Activated CD4-positive, alpha-beta T cell treated with anti-CD3 and anti-CD28 coated beads for 36 hours (primary cell): ENCODE data around the gene NEK5. TPM values are rescaled to one million over a fixed set of nuclear protein-coding genes. Genes with fewer than 3 reads are reported as not detected.
A peak's percentile ranks its signal among the peaks of the same experiment; 100 is the strongest.
"Not testable (repeated sequence)": the region's sequence is repeated elsewhere in the genome, so short reads cannot be mapped to it uniquely, and the experiment has no call there.

Experiments used
- ATAC-seq: fragments of 200-7000 bp; cut with Tn5 transposase; one replicate; pipeline ENCODE4 v1.10.0; 2021; ENCODE audit warnings: mild to moderate bottlenecking, moderate library complexity
- CTCF ChIA-PET: fragments of 350-600 bp; sonication (Branson Sonifier 250); formaldehyde crosslinking; loops from one replicate; lab custom pipeline; 2021; ENCODE audit warnings: antibody characterized with exemption; lab: Charles Lee
- POLR2A ChIA-PET: fragments of 350-600 bp; sonication (Branson Sonifier 250); formaldehyde crosslinking; loops from one replicate; lab custom pipeline; 2021; ENCODE audit warnings: antibody characterized with exemption, inconsistent platforms; lab: Charles Lee
- DNase-seq: peaks from one replicate; pipeline ENCODE4 v3.0.0-alpha.2; 2020
- H3K27ac Mint-ChIP-seq: one replicate; pipeline ENCODE4 v1.8.0; 2021; ENCODE audit warnings: mixed read lengths
- H3K27me3 Mint-ChIP-seq: one replicate; pipeline ENCODE4 v1.8.0; 2021; ENCODE audit warnings: mixed read lengths
- H3K36me3 Mint-ChIP-seq: one replicate; pipeline ENCODE4 v1.8.0; 2021; ENCODE audit warnings: low read depth, mixed read lengths
- H3K4me1 Mint-ChIP-seq: one replicate; pipeline ENCODE4 v1.8.0; 2021; ENCODE audit warnings: mixed read lengths
- H3K4me3 Mint-ChIP-seq: one replicate; pipeline ENCODE4 v1.8.0; 2021; ENCODE audit warnings: mild to moderate bottlenecking, moderate library complexity, mixed read lengths
- H3K9me3 Mint-ChIP-seq: one replicate; pipeline ENCODE4 v1.8.0; 2021; ENCODE audit warnings: low read depth, mixed read lengths
- intact Hi-C, 2 experiments: fragments of 100-400 bp; cut with DNase I in 1 of 2; cut with micrococcal nuclease in 1 of 2; formaldehyde crosslinking; loops; one replicate each; pipeline versions ENCODE4 v1.14.2 to v1.15.1; 2022 to 2024; cut with DNase I, micrococcal nuclease
- total RNA-seq, 2 experiments: library from RNA; stranded (reverse); gene quantifications; one replicate each; pipeline ENCODE4 v1.2.3, GENCODE V29; 2021

Gene NEK5
- total RNA-seq, 2 experiments from 2014 or later, result 0.16 to 0.44 TPM

GRCh38 chr13:52030401-52030800 is 98.5 kb downstream of the NEK5 start:
- CTCF ChIA-PET, result interaction anchor here (0.6 kb wide), 1 partner anchor 127 kb away, joined by 3 read pairs; no protein-coding TSS in a partner anchor
- H3K36me3 Mint-ChIP-seq, result peaks cover 53% of the 10 kb centered on the region
- H3K9me3 Mint-ChIP-seq, result peaks cover 14% of the 10 kb centered on the region
- peaks cover 15% of the 10 kb centered on the region for H3K4me1 Mint-ChIP-seq
- ATAC-seq, intact Hi-C loops, DNase-seq, H3K27me3 Mint-ChIP-seq, H3K4me3 Mint-ChIP-seq, H3K27ac Mint-ChIP-seq, POLR2A ChIA-PET: not testable (repeated sequence)

DNA sequence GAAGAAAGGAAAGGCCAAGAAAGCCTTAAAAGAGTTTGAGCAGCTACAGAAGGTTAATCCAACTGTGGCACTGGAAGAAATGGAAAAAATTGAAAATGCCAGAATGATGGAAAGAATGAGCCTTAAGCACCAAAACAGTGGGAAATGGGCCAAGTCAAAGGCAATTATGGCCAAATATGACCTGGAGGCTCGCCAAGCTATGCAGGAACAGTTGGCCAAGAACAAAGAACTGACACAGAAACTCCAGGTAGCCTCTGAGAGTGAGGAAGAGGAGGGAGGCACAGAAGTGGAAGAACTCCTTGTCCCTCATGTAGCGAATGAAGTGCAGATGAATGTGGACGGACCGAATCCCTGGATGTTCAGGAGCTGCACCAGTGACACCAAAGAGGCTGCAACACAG is 99.3 kb downstream of the NEK5 start:
- H3K36me3 Mint-ChIP-seq, result peaks cover 57% of the 10 kb centered on the region
- no peak overlapping the region for H3K27ac Mint-ChIP-seq
- CTCF ChIA-PET, result interaction anchor here (0.5 kb wide), 1 partner anchor 54 kb away, joined by 3 read pairs; no protein-coding TSS in a partner anchor

DNA sequence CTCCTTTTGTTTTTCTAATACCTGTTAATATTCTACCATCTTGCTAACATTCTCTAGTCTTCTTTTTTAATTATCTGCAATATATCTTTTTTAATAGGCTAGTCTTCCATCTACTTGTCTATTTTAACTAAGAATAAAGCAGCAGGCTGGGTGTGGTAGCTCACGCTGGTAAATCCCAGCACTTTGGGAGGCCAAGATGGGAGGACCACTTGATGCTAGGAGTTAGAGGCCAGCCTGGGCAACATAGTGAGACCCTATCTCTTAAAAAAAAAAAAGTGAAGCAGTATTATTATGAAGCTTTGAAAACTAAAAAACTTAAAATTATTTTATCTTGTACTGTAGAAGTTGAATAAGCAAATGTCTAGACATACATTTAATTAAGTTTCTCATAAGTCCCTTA is 101.0 kb downstream of the NEK5 start:
- ChIA-PET POLR2A (no interaction called here), CTCF (no interaction called here)
- Mint-ChIP-seq H3K9me3 (peaks cover 14% of the 10 kb centered on the region), H3K36me3 (peaks cover 67% of the 10 kb centered on the region), H3K4me1 (peaks cover 15% of the 10 kb centered on the region), H3K27ac (no peak overlapping the region), H3K27me3 (no peaks in the 10 kb centered on the region), H3K4me3 (no peak overlapping the region)
- intact Hi-C loops, result no loop called here
- ATAC-seq (no peak), DNase-seq (no peak)

More for the DNA sequence above, 99.3 kb downstream of the NEK5 start:
- H3K4me3 Mint-ChIP-seq, result no peak overlapping the region
- intact Hi-C loops, result no loop called here
- H3K27me3 Mint-ChIP-seq, result no peaks in the 10 kb centered on the region
- peaks cover 14% of the 10 kb centered on the region for H3K9me3 Mint-ChIP-seq
- no peak for DNase-seq
- POLR2A ChIA-PET, result no interaction called here
- H3K4me1 Mint-ChIP-seq, result peaks cover 15% of the 10 kb centered on the region
- no peak for ATAC-seq

- ChIA-PET POLR2A (no interaction called here), CTCF (interaction anchor here (0.6 kb wide), 1 partner anchor 204 kb away, joined by 3 read pairs; no protein-coding TSS in a partner anchor)
- H3K4me1 Mint-ChIP-seq, result peaks cover 15% of the 10 kb centered on the region
- ATAC-seq (no peak), DNase-seq (no peak)
- no peaks in the 10 kb centered on the region for H3K27me3 Mint-ChIP-seq
- H3K36me3 Mint-ChIP-seq, result peaks cover 78% of the 10 kb centered on the region
- H3K9me3 Mint-ChIP-seq, result peaks cover 14% of the 10 kb centered on the region
- H3K4me3 Mint-ChIP-seq, result no peak overlapping the region
- intact Hi-C loops, result no loop called here
- peak overlapping the region; percentile 11 for H3K27ac Mint-ChIP-seq
Observed at GRCh38 chr13:52026246-52026626, 102.6 kb downstream of the NEK5 start.

- CTCF ChIA-PET, result interaction anchor here (0.6 kb wide), 1 partner anchor 204 kb away, joined by 3 read pairs; no protein-coding TSS in a partner anchor
- no peak for ATAC-seq
- Mint-ChIP-seq H3K27ac (peak overlapping the region; percentile 11), H3K36me3 (peaks cover 80% of the 10 kb centered on the region), H3K27me3 (no peaks in the 10 kb centered on the region), H3K9me3 (peaks cover 12% of the 10 kb centered on the region), H3K4me3 (no peak overlapping the region), H3K4me1 (peaks cover 15% of the 10 kb centered on the region)
- intact Hi-C loops, result no loop called here
- POLR2A ChIA-PET, result no interaction called here
- no peak for DNase-seq
Observed at GRCh38 chr13:52025475-52026245, 103.2 kb downstream of the NEK5 start.

DNA sequence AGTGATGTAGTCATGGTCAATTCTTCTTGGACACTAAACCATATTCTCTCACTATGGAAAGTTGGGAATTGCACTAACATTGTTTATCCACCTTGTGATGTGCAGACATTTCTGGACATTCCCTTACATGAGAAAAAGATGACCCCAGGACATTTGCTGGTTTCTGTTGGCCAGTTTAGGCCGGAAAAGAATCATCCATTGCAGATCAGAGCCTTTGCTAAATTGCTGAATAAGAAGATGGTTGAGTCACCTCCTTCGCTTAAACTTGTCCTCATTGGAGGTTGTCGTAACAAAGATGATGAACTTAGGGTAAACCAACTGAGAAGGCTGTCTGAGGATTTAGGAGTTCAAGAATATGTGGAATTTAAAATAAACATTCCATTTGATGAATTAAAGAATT is 104.4 kb downstream of the NEK5 start, which contains the start of gene UTP14C:
UTP14C (plus strand) TSS at position 211 of the 400 bp plus-strand sequence. CDS start 4,114 bp downstream, outside the sequence.
- H3K36me3 Mint-ChIP-seq, result peaks cover 81% of the 10 kb centered on the region
- H3K27me3 Mint-ChIP-seq, result no peaks in the 10 kb centered on the region
- peaks cover 12% of the 10 kb centered on the region for H3K9me3 Mint-ChIP-seq
- H3K27ac Mint-ChIP-seq, result no peak within 1 kb of the TSS
- peaks cover 15% of the 10 kb centered on the region for H3K4me1 Mint-ChIP-seq
- DNase-seq (no peak), ATAC-seq (no peak)
- POLR2A ChIA-PET, result interaction anchor here (0.6 kb wide), 1 partner anchor 158 kb away, joined by 3 read pairs; no protein-coding TSS in a partner anchor
- no peak within 1 kb of the TSS for H3K4me3 Mint-ChIP-seq
- intact Hi-C loops, result no loop called here
- CTCF ChIA-PET, result no interaction called here

GRCh38 chr13:52022356-52022755 is 106.5 kb downstream of the NEK5 start:
- POLR2A ChIA-PET, result no interaction called here
- H3K27me3 Mint-ChIP-seq, result no peaks in the 10 kb centered on the region
- peaks cover 68% of the 10 kb centered on the region for H3K36me3 Mint-ChIP-seq
- no peak overlapping the region for H3K4me3 Mint-ChIP-seq
- H3K27ac Mint-ChIP-seq, result no peak overlapping the region
- peaks cover 8% of the 10 kb centered on the region for H3K9me3 Mint-ChIP-seq
- intact Hi-C loops, result no loop called here
- H3K4me1 Mint-ChIP-seq, result peaks cover 18% of the 10 kb centered on the region
- DNase-seq (no peak), ATAC-seq (no peak)
- CTCF ChIA-PET, result no interaction called here

GRCh38 chr13:52020191-52020590 is 108.7 kb downstream of the NEK5 start:
- intact Hi-C loops, result no loop called here
- Mint-ChIP-seq H3K27ac (no peak overlapping the region), H3K36me3 (peaks cover 57% of the 10 kb centered on the region), H3K27me3 (no peaks in the 10 kb centered on the region), H3K4me3 (no peak overlapping the region), H3K4me1 (peaks cover 11% of the 10 kb centered on the region), H3K9me3 (no peaks in the 10 kb centered on the region)
- ATAC-seq (no peak), DNase-seq (no peak)
- CTCF ChIA-PET, result interaction anchor here (1.2 kb wide), 1 partner anchor 17 kb away, joined by 3 read pairs; no protein-coding TSS in a partner anchor
- POLR2A ChIA-PET, result no interaction called here

GRCh38 chr13:52016296-52016695 is 112.6 kb downstream of the NEK5 start:
- Mint-ChIP-seq H3K4me3 (no peak overlapping the region), H3K27ac (no peak overlapping the region), H3K9me3 (no peaks in the 10 kb centered on the region), H3K36me3 (peaks cover 34% of the 10 kb centered on the region), H3K4me1 (peaks cover 18% of the 10 kb centered on the region), H3K27me3 (no peaks in the 10 kb centered on the region)
- no peak for ATAC-seq
- intact Hi-C loops, result no loop called here
- DNase-seq, result no peak
- POLR2A ChIA-PET, result no interaction called here
- CTCF ChIA-PET, result no interaction called here

DNA sequence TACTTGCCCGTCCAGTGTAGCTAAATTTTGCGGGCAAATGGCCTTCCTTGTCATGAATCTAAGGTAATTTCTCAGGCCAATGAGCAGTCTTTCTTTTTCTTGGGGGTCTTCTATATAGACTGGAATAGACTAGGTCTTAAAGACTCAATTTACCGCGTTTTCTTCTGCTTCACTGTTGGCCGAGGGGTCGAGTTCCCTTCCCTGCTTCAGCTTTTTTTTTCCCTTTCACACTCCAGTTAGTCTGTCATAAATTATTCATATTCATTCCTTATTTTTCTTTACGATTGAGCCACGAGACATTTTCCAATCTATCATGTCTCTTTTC is 116.4 kb downstream of the NEK5 start:
- ATAC-seq, result no peak
- no peak for DNase-seq
- peak overlapping the region; percentile 100 for H3K4me3 Mint-ChIP-seq
- intact Hi-C loops, result loop anchor here (1.0 to 5.0 kb wide), 13 partner anchors 115 to 1100 kb away; partner anchors contain the start of genes WDFY2 (in 2 of the 2), CKAP2 (in 1 of the 2), INTS6 (in 1 of the 2) and NEK3 (in 1 of the 2)
- H3K4me1 Mint-ChIP-seq, result peaks cover 24% of the 10 kb centered on the region
- CTCF ChIA-PET, result interaction anchor here (0.7 to 3.4 kb wide), 9 partner anchors 9 to 756 kb away, joined by 3 to 17 read pairs (median 4); no protein-coding TSS in a partner anchor
- peaks cover 14% of the 10 kb centered on the region for H3K36me3 Mint-ChIP-seq
- POLR2A ChIA-PET, result interaction anchor here (0.6 to 1.0 kb wide), 3 partner anchors 444 to 640 kb away, joined by 3 read pairs; partner anchors contain the start of gene SUGT1
- peaks cover 17% of the 10 kb centered on the region for H3K27me3 Mint-ChIP-seq
- peak overlapping the region; percentile 91 for H3K27ac Mint-ChIP-seq
- no peaks in the 10 kb centered on the region for H3K9me3 Mint-ChIP-seq

- peaks cover 20% of the 10 kb centered on the region for H3K4me1 Mint-ChIP-seq
- peak; percentile 100 for DNase-seq
Observed at GRCh38 chr13:52011632-52012511, 117.0 kb downstream of the NEK5 start, which contains the start of gene ALG11. Gene ALG11, plus strand, starts transcription at chr13:52012398. Its CDS starts 21 bp downstream, at chr13:52012419.

More at GRCh38 chr13:52011632-52012511, 117.0 kb downstream of the NEK5 start, which contains the start of gene ALG11:
- H3K36me3 Mint-ChIP-seq, result peaks cover 13% of the 10 kb centered on the region
- intact Hi-C loops, result loop anchor here (1.0 to 5.0 kb wide), 14 partner anchors 115 to 1100 kb away; partner anchors contain the start of genes WDFY2 (in 2 of the 2), CKAP2 (in 1 of the 2), INTS6 (in 1 of the 2) and NEK3 (in 1 of the 2)
- H3K27me3 Mint-ChIP-seq, result peaks cover 17% of the 10 kb centered on the region
- no peaks in the 10 kb centered on the region for H3K9me3 Mint-ChIP-seq
- H3K4me3 Mint-ChIP-seq, result peak within 1 kb of the TSS; percentile 100
- ChIA-PET POLR2A (interaction anchor here (0.5 to 1.0 kb wide), 4 partner anchors 104 to 641 kb away, joined by 3 to 5 read pairs (median 3); partner anchors contain the start of gene SUGT1), CTCF (interaction anchor here (0.7 to 3.4 kb wide), 8 partner anchors 9 to 757 kb away, joined by 3 to 17 read pairs (median 4); no protein-coding TSS in a partner anchor)
- H3K27ac Mint-ChIP-seq, result peak within 1 kb of the TSS; percentile 91
- peak; percentile 99 for ATAC-seq
